ENCODE data around the gene NTSR2.

DNA sequence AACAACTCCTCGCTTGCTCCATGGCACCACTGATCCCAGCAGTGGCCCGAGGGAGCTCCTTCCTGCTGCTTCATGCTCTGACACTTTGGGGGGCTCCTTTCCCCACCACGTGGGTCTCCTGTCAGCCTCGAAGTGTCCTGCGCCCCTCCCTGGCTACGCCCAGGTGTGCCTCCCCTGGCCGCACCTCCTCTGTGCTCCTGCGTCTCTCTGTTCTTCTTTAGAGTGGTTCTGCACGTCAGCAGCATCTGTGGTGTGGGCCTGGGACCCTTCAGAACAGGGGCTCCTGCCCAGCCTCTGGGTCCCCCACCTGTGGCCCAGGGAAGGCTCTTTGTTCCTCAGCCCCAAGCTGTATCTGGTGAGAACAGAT lies 26.7 kb upstream of the NTSR2 start:
- TF ChIP-seq, protein P1, sequence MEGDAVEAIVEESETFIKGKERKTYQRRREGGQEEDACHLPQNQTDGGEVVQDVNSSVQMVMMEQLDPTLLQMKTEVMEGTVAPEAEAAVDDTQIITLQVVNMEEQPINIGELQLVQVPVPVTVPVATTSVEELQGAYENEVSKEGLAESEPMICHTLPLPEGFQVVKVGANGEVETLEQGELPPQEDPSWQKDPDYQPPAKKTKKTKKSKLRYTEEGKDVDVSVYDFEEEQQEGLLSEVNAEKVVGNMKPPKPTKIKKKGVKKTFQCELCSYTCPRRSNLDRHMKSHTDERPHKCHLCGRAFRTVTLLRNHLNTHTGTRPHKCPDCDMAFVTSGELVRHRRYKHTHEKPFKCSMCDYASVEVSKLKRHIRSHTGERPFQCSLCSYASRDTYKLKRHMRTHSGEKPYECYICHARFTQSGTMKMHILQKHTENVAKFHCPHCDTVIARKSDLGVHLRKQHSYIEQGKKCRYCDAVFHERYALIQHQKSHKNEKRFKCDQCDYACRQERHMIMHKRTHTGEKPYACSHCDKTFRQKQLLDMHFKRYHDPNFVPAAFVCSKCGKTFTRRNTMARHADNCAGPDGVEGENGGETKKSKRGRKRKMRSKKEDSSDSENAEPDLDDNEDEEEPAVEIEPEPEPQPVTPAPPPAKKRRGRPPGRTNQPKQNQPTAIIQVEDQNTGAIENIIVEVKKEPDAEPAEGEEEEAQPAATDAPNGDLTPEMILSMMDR (conservative IDR thresholded peaks at IDR 0.05; ENCODE audit: low read depth in 2 of 2), result no peak
- TF ChIP-seq JUNB (IDR thresholded peaks at IDR 0.05; ENCODE audit: unreplicated experiment), result no peak
